ENCODE measurements around the gene CACNA2D2.

The CACNA2D2 gene

GRCh38 chr3:50339485-50340146, 163.8 kb downstream of the CACNA2D2 start:
- DNase-seq (ENCODE audit: extremely low spot score): no peak
- POLR2A ChIA-PET: interaction anchor here (3.9 kb wide), 1 partner anchor 11 kb away, joined by 119 read pairs; the partner anchor contains the start of genes CYB561D2 and NPRL2
- TF ChIP-seq NFRKB (IDR thresholded peaks at IDR 0.05) (no peak), ELF4 (IDR thresholded peaks at IDR 0.05) (no peak), CTBP1 (IDR thresholded peaks at IDR 0.05; ENCODE audit: borderline replicate concordance) (no peak), FOXK2 (IDR thresholded peaks at IDR 0.05) (no peak), ZNF384 (IDR thresholded peaks at IDR 0.05) (no peak), HDGF (IDR thresholded peaks at IDR 0.05; ENCODE audit: borderline replicate concordance) (no peak), FOXM1 (IDR thresholded peaks at IDR 0.05; ENCODE audit: borderline replicate concordance) (no peak), SP1 (IDR thresholded peaks at IDR 0.05) (no peak), SUZ12 (IDR thresholded peaks at IDR 0.05) (no peak), TARDBP (IDR thresholded peaks at IDR 0.05) (no peak)
- CTCF ChIA-PET: interaction anchor here (0.6 kb wide), 1 partner anchor 79 kb away, joined by 3 read pairs; no protein-coding TSS in a partner anchor

- ChIA-PET POLR2A (interaction anchor here (3.9 kb wide), 2 partner anchors 11 to 12 kb away, joined by 88 to 119 read pairs; partner anchors contain the start of genes CYB561D2, NPRL2 and TUSC2), CTCF (interaction anchor here (0.5 to 0.6 kb wide), 2 partner anchors 80 to 488 kb away, joined by 3 read pairs; no protein-coding TSS in a partner anchor)
- DNase-seq (ENCODE audit: extremely low spot score): no peak
- TF ChIP-seq SP1 (IDR thresholded peaks at IDR 0.05) (no peak), L3MBTL2 (conservative IDR thresholded peaks at IDR 0.05) (no peak), FOXM1 (IDR thresholded peaks at IDR 0.05; ENCODE audit: borderline replicate concordance) (no peak), CTBP1 (IDR thresholded peaks at IDR 0.05; ENCODE audit: borderline replicate concordance) (no peak), FOXK2 (IDR thresholded peaks at IDR 0.05) (no peak), HDGF (IDR thresholded peaks at IDR 0.05; ENCODE audit: borderline replicate concordance) (no peak), ELF4 (IDR thresholded peaks at IDR 0.05) (no peak), TARDBP (IDR thresholded peaks at IDR 0.05) (no peak), FOXA1 (IDR thresholded peaks at IDR 0.05) (no peak), SUZ12 (IDR thresholded peaks at IDR 0.05) (no peak), PKNOX1 (IDR thresholded peaks at IDR 0.05) (no peak), ZNF384 (IDR thresholded peaks at IDR 0.05) (no peak), ARNT (IDR thresholded peaks at IDR 0.05) (no peak), NFRKB (IDR thresholded peaks at IDR 0.05) (no peak), BHLHE40 (IDR thresholded peaks at IDR 0.05; ENCODE audit: borderline replicate concordance) (no peak), LEF1 (IDR thresholded peaks at IDR 0.05; ENCODE audit: borderline replicate concordance) (no peak)
These were observed 164.5 kb downstream of the CACNA2D2 start for GRCh38 chr3:50338965-50339364.

- POLR2A ChIA-PET: interaction anchor here (0.6 to 3.9 kb wide), 57 partner anchors 9 to 275 kb away, joined by 3 to 119 read pairs (median 4); partner anchors contain the start of genes CISH, CYB561D2, GNAI2 and HEMK1
These were observed 166.1 kb downstream of the CACNA2D2 start for GRCh38 chr3:50337175-50337861.

GRCh38 chr3:50336452-50337174, 166.8 kb downstream of the CACNA2D2 start:
- DNase-seq (ENCODE audit: extremely low spot score): no peak
- TF ChIP-seq FOXA1 (IDR thresholded peaks at IDR 0.05) (no peak), BHLHE40 (IDR thresholded peaks at IDR 0.05; ENCODE audit: borderline replicate concordance) (no peak), ZNF384 (IDR thresholded peaks at IDR 0.05) (no peak), FOXM1 (IDR thresholded peaks at IDR 0.05; ENCODE audit: borderline replicate concordance) (no peak), HDGF (IDR thresholded peaks at IDR 0.05; ENCODE audit: borderline replicate concordance) (no peak), L3MBTL2 (conservative IDR thresholded peaks at IDR 0.05) (no peak), LEF1 (IDR thresholded peaks at IDR 0.05; ENCODE audit: borderline replicate concordance) (no peak), ARNT (IDR thresholded peaks at IDR 0.05) (no peak), ELF4 (IDR thresholded peaks at IDR 0.05) (no peak), SP1 (IDR thresholded peaks at IDR 0.05) (no peak), FOXK2 (IDR thresholded peaks at IDR 0.05) (no peak), NFRKB (IDR thresholded peaks at IDR 0.05) (no peak), TARDBP (IDR thresholded peaks at IDR 0.05) (no peak), CTBP1 (IDR thresholded peaks at IDR 0.05; ENCODE audit: borderline replicate concordance) (no peak), SUZ12 (IDR thresholded peaks at IDR 0.05) (no peak), PKNOX1 (IDR thresholded peaks at IDR 0.05) (no peak)
- CTCF ChIA-PET: interaction anchor here (0.6 to 1.6 kb wide), 9 partner anchors 8 to 391 kb away, joined by 3 to 10 read pairs (median 3); partner anchors contain the start of genes CYB561D2, NPRL2 and TUSC2
- POLR2A ChIA-PET: interaction anchor here (0.6 to 3.9 kb wide), 54 partner anchors 8 to 276 kb away, joined by 3 to 119 read pairs (median 4); partner anchors contain the start of genes CISH, CYB561D2, GNAI2 and HEMK1

More at GRCh38 chr3:50337175-50337861, 166.1 kb downstream of the CACNA2D2 start:
- TF ChIP-seq SUZ12 (IDR thresholded peaks at IDR 0.05) (no peak), CTBP1 (IDR thresholded peaks at IDR 0.05; ENCODE audit: borderline replicate concordance) (peak; percentile 38; the same call in 1 of the 2 replicates), L3MBTL2 (conservative IDR thresholded peaks at IDR 0.05) (peak; percentile 70)
- CTCF ChIA-PET: interaction anchor here (0.6 to 1.6 kb wide), 10 partner anchors 9 to 392 kb away, joined by 3 to 10 read pairs (median 3); partner anchors contain the start of genes CYB561D2, NPRL2 and TUSC2
- DNase-seq (ENCODE audit: extremely low spot score): peak; percentile 98

- POLR2A ChIA-PET: interaction anchor here (1.1 kb wide), 1 partner anchor 16 kb away, joined by 3 read pairs; the partner anchor contains the start of genes CYB561D2 and NPRL2
- no peak for TF ChIP-seq FOXK2 (IDR thresholded peaks at IDR 0.05)
- TF ChIP-seq HDGF (IDR thresholded peaks at IDR 0.05; ENCODE audit: borderline replicate concordance): no peak
- TF ChIP-seq BHLHE40 (IDR thresholded peaks at IDR 0.05; ENCODE audit: borderline replicate concordance): no peak
- TF ChIP-seq SUZ12 (IDR thresholded peaks at IDR 0.05): no peak
- no peak for TF ChIP-seq FOXM1 (IDR thresholded peaks at IDR 0.05; ENCODE audit: borderline replicate concordance)
- TF ChIP-seq ELF4 (IDR thresholded peaks at IDR 0.05): no peak
- no peak for TF ChIP-seq ARNT (IDR thresholded peaks at IDR 0.05)
- no peak for TF ChIP-seq LEF1 (IDR thresholded peaks at IDR 0.05; ENCODE audit: borderline replicate concordance)
- no peak for TF ChIP-seq NFRKB (IDR thresholded peaks at IDR 0.05)
- TF ChIP-seq PKNOX1 (IDR thresholded peaks at IDR 0.05): no peak
- TF ChIP-seq FOXA1 (IDR thresholded peaks at IDR 0.05): no peak
- no peak for TF ChIP-seq L3MBTL2 (conservative IDR thresholded peaks at IDR 0.05)
- TF ChIP-seq SP1 (IDR thresholded peaks at IDR 0.05): no peak
- no peak for TF ChIP-seq CTBP1 (IDR thresholded peaks at IDR 0.05; ENCODE audit: borderline replicate concordance)
- TF ChIP-seq TARDBP (IDR thresholded peaks at IDR 0.05): no peak
- TF ChIP-seq ZNF384 (IDR thresholded peaks at IDR 0.05): no peak
- CTCF ChIA-PET: interaction anchor here (0.6 kb wide), 1 partner anchor 60 kb away, joined by 3 read pairs; no protein-coding TSS in a partner anchor
- no peak for DNase-seq (ENCODE audit: extremely low spot score)
These were observed 168.9 kb downstream of the CACNA2D2 start for GRCh38 chr3:50334339-50335075.

Measured in HEK293T (cell line).